Inflammatory macrophage treated with lipopolysaccharide for 1 hour (primary cell): ENCODE results near the gene CARD9.

Experiments
- DNase-seq, 2 donors: peaks; one replicate each; pipeline ENCODE4 v3.0.0-alpha.2; 2020 to 2022

The CARD9 gene

DNA sequence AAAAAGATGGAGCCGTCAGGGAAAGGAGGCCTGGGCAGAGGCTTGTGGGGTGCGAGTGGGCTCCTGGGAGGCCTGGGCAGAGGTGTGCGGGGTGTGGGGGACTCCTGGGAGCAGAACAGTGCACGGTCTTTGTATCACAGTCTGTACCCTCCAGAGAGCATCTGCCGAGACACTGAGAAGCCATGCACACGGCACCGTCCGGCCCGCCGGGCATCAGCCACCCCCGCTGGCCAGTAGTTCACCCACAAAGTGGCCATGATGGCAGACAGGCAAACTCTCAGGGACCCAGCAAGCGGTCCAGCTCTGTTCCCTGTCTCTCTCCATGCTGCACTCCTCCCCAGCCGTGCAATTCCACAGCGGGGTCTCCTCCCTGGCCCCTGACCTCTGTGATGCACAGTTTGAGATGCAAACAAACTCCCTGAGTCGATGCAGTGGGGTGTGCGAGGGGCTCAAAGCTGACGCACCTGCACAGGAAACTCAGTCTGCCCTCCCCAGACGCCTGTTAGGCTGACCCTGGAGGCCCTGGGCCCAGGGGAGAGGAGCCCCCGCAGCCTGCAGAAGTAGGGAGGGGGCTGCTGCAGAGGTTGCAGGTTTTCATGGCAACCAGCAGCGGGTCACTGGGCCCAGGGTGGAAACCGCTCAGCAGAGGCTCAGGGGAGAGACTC, 55.2 kb downstream of the CARD9 start:
- DNase-seq, result no peak

DNA sequence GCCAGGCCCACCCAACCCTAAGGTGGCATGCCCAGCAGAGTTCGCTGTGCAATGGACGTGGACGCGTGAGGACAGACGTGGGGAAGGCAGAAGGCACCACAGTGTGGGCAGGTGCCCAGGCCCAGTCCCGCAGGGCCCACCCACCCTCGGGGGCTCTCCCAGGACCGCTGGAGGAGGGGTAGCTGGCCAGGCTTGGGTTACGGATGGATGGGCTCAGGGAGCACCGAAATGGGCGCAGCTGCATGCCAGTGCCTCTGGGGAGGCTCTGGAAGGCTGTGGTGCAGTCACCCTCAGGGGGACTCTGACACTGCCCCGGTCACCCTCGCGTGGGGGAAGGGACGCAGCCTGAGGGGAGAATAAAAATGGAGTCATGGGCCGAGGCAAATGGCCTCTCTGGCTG, 55.8 kb downstream of the CARD9 start:
- no peak for DNase-seq

DNA sequence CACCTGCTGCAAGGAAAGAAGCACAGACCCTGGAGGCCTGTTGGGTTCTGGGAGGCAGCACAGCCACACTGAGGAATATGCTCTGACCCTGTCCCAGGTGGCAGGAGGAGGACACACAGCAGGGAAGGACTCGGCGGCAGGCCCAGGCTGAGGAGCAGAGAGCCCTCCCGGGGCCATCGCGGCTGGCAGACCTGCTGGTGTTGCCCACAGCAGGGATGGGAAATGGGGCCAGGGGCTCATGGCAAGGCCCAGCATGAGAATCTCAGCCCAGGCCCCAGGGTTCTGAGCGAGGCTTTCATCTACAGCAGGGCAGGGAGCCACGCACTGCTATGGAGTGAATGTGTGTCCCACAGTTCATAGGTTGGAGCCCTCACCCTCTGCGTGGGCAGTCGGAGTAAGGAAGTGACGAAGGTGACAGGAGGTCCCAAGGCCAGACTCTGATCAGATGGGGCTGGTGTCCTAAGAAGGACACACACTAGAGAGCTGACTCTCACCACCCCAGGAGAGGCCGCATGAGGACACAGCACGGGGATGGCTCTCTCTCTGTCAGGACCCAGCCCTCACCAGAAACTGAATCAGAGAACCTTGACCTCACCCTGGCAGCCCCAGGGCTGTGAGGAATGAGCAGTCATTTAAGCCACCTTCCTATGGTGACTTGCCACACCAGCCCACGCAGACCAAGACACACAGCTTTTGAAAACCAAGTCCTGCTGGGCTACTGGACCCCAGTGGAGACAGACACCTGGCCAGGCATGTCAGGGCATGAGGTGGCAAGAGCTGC, 56.4 kb downstream of the CARD9 start:
- no peak for DNase-seq

DNA sequence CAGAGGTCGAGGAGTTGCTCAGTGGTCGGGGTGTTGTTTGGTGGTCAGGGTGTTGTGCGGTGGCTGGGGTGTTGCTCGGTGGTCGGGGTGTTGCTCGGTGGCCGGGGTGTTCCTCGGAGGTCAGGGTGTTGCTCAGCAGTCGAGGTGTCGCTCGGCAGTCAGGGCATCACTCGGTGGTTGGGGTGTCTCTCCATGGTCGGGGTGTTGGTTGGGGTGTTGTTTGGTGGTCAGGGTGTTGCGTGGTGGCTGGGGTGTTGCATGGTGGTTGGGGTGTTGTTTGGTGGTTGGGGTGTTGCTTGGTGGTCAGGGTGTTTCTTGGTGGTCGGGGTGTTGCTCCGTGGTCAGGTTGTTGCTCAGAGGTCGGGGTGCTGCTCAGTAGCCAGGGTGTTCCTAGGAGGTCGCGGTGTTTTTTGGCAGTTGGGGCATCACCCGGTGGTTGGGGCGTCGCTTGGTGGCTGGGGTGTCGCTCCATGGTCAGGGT, 57.2 kb downstream of the CARD9 start:
- DNase-seq, result no peak

DNA sequence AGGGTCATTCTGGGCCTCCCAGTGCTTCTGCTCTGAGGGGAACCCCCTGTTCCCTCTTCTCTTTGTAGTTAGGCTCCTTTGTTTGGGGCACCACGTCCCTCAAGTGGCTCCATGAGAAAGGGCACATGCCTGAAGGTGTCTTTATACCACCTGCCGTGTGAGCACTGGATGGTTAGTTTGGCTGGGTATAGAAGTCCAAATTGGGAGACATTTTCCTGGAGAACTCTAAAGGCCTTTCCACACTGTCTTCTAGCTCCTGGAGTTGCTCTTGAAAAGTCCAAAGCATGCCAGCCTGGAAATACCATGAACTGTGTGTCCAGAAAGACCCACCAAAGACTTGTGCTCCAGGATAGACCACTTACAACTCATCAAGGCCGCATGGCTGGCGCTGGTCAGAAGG, 58.5 kb downstream of the CARD9 start:
- DNase-seq, result no peak

DNA sequence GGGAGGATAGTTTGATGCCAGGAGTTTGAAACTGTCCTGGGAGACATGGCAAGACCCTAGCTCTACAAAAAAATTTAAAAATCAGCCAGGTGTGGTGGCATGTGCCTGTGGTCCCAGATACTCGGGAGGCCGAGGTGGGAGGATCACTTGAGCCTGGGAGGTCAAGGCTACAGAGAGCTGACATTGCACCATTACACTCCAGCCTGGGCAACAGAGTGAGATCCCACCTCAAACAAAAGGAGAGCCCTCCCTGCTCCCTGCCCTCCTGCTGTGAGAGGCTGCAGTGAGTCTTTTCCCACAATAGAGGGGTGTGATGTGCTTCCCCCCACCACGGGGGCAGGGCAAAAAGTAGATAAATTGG, 59.4 kb downstream of the CARD9 start:
- no peak for DNase-seq
